ENCODE results near the gene HCFC1R1.

The HCFC1R1 gene

GRCh38 chr16:2991566-2992261 lies 32.0 kb downstream of the HCFC1R1 start:
- DNase-seq, result no peak

GRCh38 chr16:2990891-2991290 lies 32.9 kb downstream of the HCFC1R1 start:
- DNase-seq, result no peak

GRCh38 chr16:2988590-2989099 lies 35.1 kb downstream of the HCFC1R1 start:
- no peak for DNase-seq

- DNase-seq, result no peak
Measured at GRCh38 chr16:2987833-2988232, 35.9 kb downstream of the HCFC1R1 start.

- DNase-seq, result no peak
Measured at GRCh38 chr16:2987286-2987685, 36.5 kb downstream of the HCFC1R1 start.

GRCh38 chr16:2986623-2987188 lies 37.0 kb downstream of the HCFC1R1 start:
- no peak for DNase-seq

- no peak for DNase-seq
Measured at GRCh38 chr16:2985893-2986355, 37.8 kb downstream of the HCFC1R1 start.

- DNase-seq, result no peak
Measured at GRCh38 chr16:2985462-2985861, 38.3 kb downstream of the HCFC1R1 start.

GRCh38 chr16:2983706-2984136 lies 40.0 kb downstream of the HCFC1R1 start:
- DNase-seq, result peak; percentile 42

GRCh38 chr16:2982402-2982801 lies 41.3 kb downstream of the HCFC1R1 start:
- no peak for DNase-seq

GRCh38 chr16:2981899-2982250 lies 41.9 kb downstream of the HCFC1R1 start:
- no peak for DNase-seq

GRCh38 chr16:2981177-2981898 lies 42.4 kb downstream of the HCFC1R1 start:
- no peak for DNase-seq

- peak; percentile 88 for DNase-seq
Measured at GRCh38 chr16:2980227-2981176, 43.2 kb downstream of the HCFC1R1 start, which contains the start of gene PKMYT1. TSS of gene PKMYT1 (minus strand) at chr16:2980446. CDS start at chr16:2979657, 789 bp downstream.

GRCh38 chr16:2979669-2980226 lies 44.0 kb downstream of the HCFC1R1 start:
- no peak for DNase-seq

GRCh38 chr16:2977440-2977839 lies 46.3 kb downstream of the HCFC1R1 start:
- DNase-seq, result no peak

- no peak for DNase-seq
Measured at GRCh38 chr16:2976673-2977072, 47.1 kb downstream of the HCFC1R1 start.

- DNase-seq, result no peak
Measured at GRCh38 chr16:2976201-2976600, 47.5 kb downstream of the HCFC1R1 start.

GRCh38 chr16:2975161-2975795 lies 48.5 kb downstream of the HCFC1R1 start:
- no peak for DNase-seq

- no peak for DNase-seq
Measured at GRCh38 chr16:2974319-2975056, 49.3 kb downstream of the HCFC1R1 start.

GRCh38 chr16:2973605-2974318 lies 50.0 kb downstream of the HCFC1R1 start:
- DNase-seq, result no peak
